NK-92 treated with Interleukin-12 subunit alpha and Interleukin-12 subunit beta, amount 100 ng/mL, for 24 hours (cell line): ENCODE data around the gene SH2D1B.

Experiments used
- DNase-seq: peaks from one replicate; lab custom pipeline; 2025; lab: John Stamatoyannopoulos, UW

Gene SH2D1B

GRCh38 chr1:162381941-162382750 is 29.8 kb downstream of the SH2D1B start:
- no peak for DNase-seq

GRCh38 chr1:162381383-162381782 is 30.6 kb downstream of the SH2D1B start, which contains the start of gene C1orf226:
TSS of gene C1orf226 (plus strand) at chr1:162381728. CDS start at chr1:162381902, 174 bp downstream.
- no peak for DNase-seq

GRCh38 chr1:162380061-162380846 is 31.7 kb downstream of the SH2D1B start:
- DNase-seq: no peak

GRCh38 chr1:162376691-162377090 is 35.2 kb downstream of the SH2D1B start, which contains the start of gene SPATA46:
TSS of gene SPATA46 (minus strand) at chr1:162376854. CDS start at chr1:162376790, 64 bp downstream.
- DNase-seq: no peak

- DNase-seq: no peak
Measured at GRCh38 chr1:162375463-162375862, 36.5 kb downstream of the SH2D1B start.

GRCh38 chr1:162374406-162374805 is 37.5 kb downstream of the SH2D1B start:
- no peak for DNase-seq

GRCh38 chr1:162373541-162374260 is 38.2 kb downstream of the SH2D1B start:
- no peak for DNase-seq

- no peak for DNase-seq
Measured at GRCh38 chr1:162373072-162373427, 38.9 kb downstream of the SH2D1B start.

GRCh38 chr1:162372159-162373071 is 39.5 kb downstream of the SH2D1B start:
- no peak for DNase-seq

GRCh38 chr1:162371611-162372010 is 40.3 kb downstream of the SH2D1B start:
- no peak for DNase-seq

- no peak for DNase-seq
Measured at GRCh38 chr1:162370721-162371120, 41.2 kb downstream of the SH2D1B start.

GRCh38 chr1:162370161-162370560 is 41.8 kb downstream of the SH2D1B start:
- no peak for DNase-seq

- DNase-seq: no peak
Measured at GRCh38 chr1:162369571-162369970, 42.4 kb downstream of the SH2D1B start.

GRCh38 chr1:162368451-162368850 is 43.5 kb downstream of the SH2D1B start:
- DNase-seq: no peak

GRCh38 chr1:162367772-162368171 is 44.2 kb downstream of the SH2D1B start:
- no peak for DNase-seq

GRCh38 chr1:162367073-162367472 is 44.9 kb downstream of the SH2D1B start:
- no peak for DNase-seq

GRCh38 chr1:162366671-162367070 is 45.3 kb downstream of the SH2D1B start:
- no peak for DNase-seq

- DNase-seq: no peak
Measured at GRCh38 chr1:162366149-162366548, 45.8 kb downstream of the SH2D1B start.

GRCh38 chr1:162365284-162366020 is 46.5 kb downstream of the SH2D1B start:
- no peak for DNase-seq

GRCh38 chr1:162364498-162364897 is 47.4 kb downstream of the SH2D1B start:
- DNase-seq: no peak

- DNase-seq: no peak
Measured at GRCh38 chr1:162363823-162364222, 48.1 kb downstream of the SH2D1B start.
